Measurements from ENCODE around the gene FBXO5. TPM values are rescaled to one million over a fixed set of nuclear protein-coding genes. Genes with fewer than 3 reads are reported as not detected.

Gene FBXO5
- total RNA-seq, 2 experiments from 2014 or later: 40.9 to 44.0 TPM

- no peaks in the 10 kb centered on the region for H3K9me3 Mint-ChIP-seq
- intact Hi-C loops (cut with micrococcal nuclease): no loop called here
- POLR2A ChIA-PET: interaction anchor here (0.6 to 1.3 kb wide), 4 partner anchors 9 to 1368 kb away, joined by 3 to 7 read pairs (median 4); partner anchors contain the start of gene MTRF1L
- H3K27me3 Mint-ChIP-seq: no peaks in the 10 kb centered on the region
- peaks cover 69% of the 10 kb centered on the region for H3K36me3 Mint-ChIP-seq (ENCODE audit: low read depth)
- no peak for TF ChIP-seq CTCF (IDR thresholded peaks at IDR 0.05)
- DNase-seq: no peak
- H3K4me1 Mint-ChIP-seq (ENCODE audit: low read depth): peaks cover 49% of the 10 kb centered on the region
- no peak for ATAC-seq
- CTCF ChIA-PET: interaction anchor here (1.3 kb wide), 1 partner anchor 25 kb away, joined by 3 read pairs; no protein-coding TSS in a partner anchor
- no peak overlapping the region for H3K27ac Mint-ChIP-seq
- H3K4me3 Mint-ChIP-seq: no peak overlapping the region
Observed at GRCh38 chr6:152979116-152979515, 3.7 kb downstream of the FBXO5 start.

DNA sequence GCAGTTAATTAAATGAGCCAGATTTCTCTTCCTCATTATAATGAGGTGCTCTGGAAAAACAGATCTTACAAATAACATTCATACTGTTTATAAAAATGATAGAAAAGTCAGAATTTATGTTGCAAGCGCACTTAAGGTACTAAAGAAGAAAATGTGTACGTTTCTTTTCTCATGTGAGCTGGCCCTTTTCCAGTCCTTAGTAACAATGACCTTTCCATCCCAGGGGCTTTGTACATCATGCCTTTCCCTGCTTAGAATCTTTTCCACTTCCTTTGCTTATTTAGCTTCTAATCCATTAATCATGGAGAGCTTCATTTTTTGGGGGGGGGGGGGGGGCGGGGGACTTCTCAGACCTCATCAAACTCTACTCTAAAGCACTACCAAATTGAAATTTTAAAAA is 4.8 kb downstream of the FBXO5 start:
- H3K27me3 Mint-ChIP-seq: no peaks in the 10 kb centered on the region
- peaks cover 53% of the 10 kb centered on the region for H3K4me1 Mint-ChIP-seq (ENCODE audit: low read depth)
- H3K27ac Mint-ChIP-seq: no peak overlapping the region
- peaks cover 80% of the 10 kb centered on the region for H3K36me3 Mint-ChIP-seq (ENCODE audit: low read depth)
- ATAC-seq: no peak
- intact Hi-C loops (cut with micrococcal nuclease): no loop called here
- no peak for TF ChIP-seq CTCF (IDR thresholded peaks at IDR 0.05)
- no peak overlapping the region for H3K4me3 Mint-ChIP-seq
- no peak for DNase-seq
- ChIA-PET POLR2A (no interaction called here), CTCF (no interaction called here)
- H3K9me3 Mint-ChIP-seq: no peaks in the 10 kb centered on the region

- ChIA-PET POLR2A (interaction anchor here (1.6 kb wide), 1 partner anchor 21 kb away, joined by 3 read pairs; no protein-coding TSS in a partner anchor), CTCF (interaction anchor here (1.2 kb wide), 1 partner anchor 29 kb away, joined by 5 read pairs; no protein-coding TSS in a partner anchor)
- H3K4me3 Mint-ChIP-seq: no peak overlapping the region
- peaks cover 85% of the 10 kb centered on the region for H3K36me3 Mint-ChIP-seq (ENCODE audit: low read depth)
- no peak for DNase-seq
- H3K9me3 Mint-ChIP-seq: no peaks in the 10 kb centered on the region
- TF ChIP-seq CTCF (IDR thresholded peaks at IDR 0.05): no peak
- peaks cover 55% of the 10 kb centered on the region for H3K4me1 Mint-ChIP-seq (ENCODE audit: low read depth)
- H3K27ac Mint-ChIP-seq: no peak overlapping the region
- no peaks in the 10 kb centered on the region for H3K27me3 Mint-ChIP-seq
- no peak for ATAC-seq
- intact Hi-C loops (cut with micrococcal nuclease): no loop called here
Observed at GRCh38 chr6:152977556-152977955, 5.3 kb downstream of the FBXO5 start.

DNA sequence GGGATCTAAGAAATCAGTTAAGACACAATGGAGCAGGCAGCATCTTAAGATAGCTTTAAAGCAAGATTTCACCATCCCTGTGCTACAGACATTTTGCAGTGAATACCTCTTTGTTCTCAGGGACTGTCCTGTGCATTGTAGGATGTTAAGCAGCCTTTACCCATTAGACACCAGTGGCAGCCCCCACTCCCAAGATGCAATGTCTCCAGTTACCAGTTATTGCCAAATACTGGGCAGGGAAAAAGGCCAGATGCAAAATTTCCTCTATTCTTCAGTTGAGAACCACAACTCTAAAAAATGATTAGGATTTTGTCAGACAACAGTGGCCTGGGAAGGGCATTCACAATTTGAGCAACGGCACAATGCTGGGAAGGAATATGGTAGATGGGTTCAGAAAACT is 6.1 kb downstream of the FBXO5 start:
- ChIA-PET CTCF (interaction anchor here (0.6 to 1.2 kb wide), 2 partner anchors 29 to 209 kb away, joined by 3 to 5 read pairs; no protein-coding TSS in a partner anchor), POLR2A (interaction anchor here (1.6 kb wide), 1 partner anchor 20 kb away, joined by 3 read pairs; no protein-coding TSS in a partner anchor)
- H3K27me3 Mint-ChIP-seq: no peaks in the 10 kb centered on the region
- H3K27ac Mint-ChIP-seq: no peak overlapping the region
- no peak overlapping the region for H3K4me3 Mint-ChIP-seq
- DNase-seq (no peak), ATAC-seq (no peak)
- TF ChIP-seq CTCF (IDR thresholded peaks at IDR 0.05): no peak
- H3K9me3 Mint-ChIP-seq: no peaks in the 10 kb centered on the region
- H3K4me1 Mint-ChIP-seq (ENCODE audit: low read depth): peaks cover 55% of the 10 kb centered on the region
- intact Hi-C loops (cut with micrococcal nuclease): no loop called here
- H3K36me3 Mint-ChIP-seq (ENCODE audit: low read depth): peaks cover 88% of the 10 kb centered on the region

- Mint-ChIP-seq H3K36me3 (ENCODE audit: low read depth) (peaks cover 86% of the 10 kb centered on the region), H3K9me3 (peaks cover 3% of the 10 kb centered on the region), H3K4me1 (ENCODE audit: low read depth) (peaks cover 46% of the 10 kb centered on the region), H3K27me3 (no peaks in the 10 kb centered on the region), H3K4me3 (peak overlapping the region; percentile 22), H3K27ac (no peak overlapping the region)
- ATAC-seq (peak; percentile 24), DNase-seq (no peak)
- ChIA-PET CTCF (no interaction called here), POLR2A (no interaction called here)
- no peak for TF ChIP-seq CTCF (IDR thresholded peaks at IDR 0.05)
- intact Hi-C loops (cut with micrococcal nuclease): no loop called here
Observed at GRCh38 chr6:152975204-152975915, 7.5 kb downstream of the FBXO5 start.
